ENCODE measurements around the gene LCN15.

LCN15 gene

GRCh38 chr9:136779808-136780207 is 15.5 kb upstream of the LCN15 start:
- H3K36me3 ChIP-seq (ENCODE audit: low read length), result no peaks in the 10 kb centered on the region
- no peaks in the 10 kb centered on the region for H3K9me2 ChIP-seq (replicated peaks; ENCODE audit: insufficient read depth, low read length)
- no peaks in the 10 kb centered on the region for H3K27me3 ChIP-seq (ENCODE audit: low read length)
- no peaks in the 10 kb centered on the region for H3K9me3 ChIP-seq (ENCODE audit: insufficient read depth, low read length)
- no peak overlapping the region for H3K9ac ChIP-seq (ENCODE audit: low read length)
- H4K20me1 ChIP-seq (ENCODE audit: low read depth, low read length), result no peaks in the 10 kb centered on the region
- H3K4me3 ChIP-seq (ENCODE audit: insufficient read depth, low read length, poor library complexity, severe bottlenecking), result no peak overlapping the region
- no peaks in the 10 kb centered on the region for H3F3A ChIP-seq (ENCODE audit: insufficient read depth)
- no peak overlapping the region for H3K27ac ChIP-seq (ENCODE audit: low read depth, low read length)
- H2AFZ ChIP-seq (ENCODE audit: low read depth, low read length, severe bottlenecking), result no peak overlapping the region
- TF ChIP-seq CTCF (IDR thresholded peaks at IDR 0.05; ENCODE audit: insufficient read depth, low read length, poor library complexity, severe bottlenecking) (no peak), EZH2phosphoT487 (conservative IDR thresholded peaks at IDR 0.05; ENCODE audit: low read length) (no peak)
- no peaks in the 10 kb centered on the region for H3K79me2 ChIP-seq (ENCODE audit: insufficient read depth, low read length)
- H3K4me2 ChIP-seq (ENCODE audit: low read depth, low read length, poor library complexity, severe bottlenecking), result no peak overlapping the region

- Histone ChIP-seq H3F3A (ENCODE audit: insufficient read depth) (no peaks in the 10 kb centered on the region), H3K27ac (ENCODE audit: low read depth, low read length) (no peak overlapping the region), H3K9ac (ENCODE audit: low read length) (no peak overlapping the region), H2AFZ (ENCODE audit: low read depth, low read length, severe bottlenecking) (no peak overlapping the region), H4K20me1 (ENCODE audit: low read depth, low read length) (no peaks in the 10 kb centered on the region), H3K9me2 (replicated peaks; ENCODE audit: insufficient read depth, low read length) (no peaks in the 10 kb centered on the region), H3K4me3 (ENCODE audit: insufficient read depth, low read length, poor library complexity, severe bottlenecking) (no peak overlapping the region), H3K27me3 (ENCODE audit: low read length) (no peaks in the 10 kb centered on the region), H3K4me2 (ENCODE audit: low read depth, low read length, poor library complexity, severe bottlenecking) (no peak overlapping the region), H3K9me3 (ENCODE audit: insufficient read depth, low read length) (peaks cover 5% of the 10 kb centered on the region; the same call in 1 of the 2 replicates), H3K79me2 (ENCODE audit: insufficient read depth, low read length) (no peaks in the 10 kb centered on the region), H3K36me3 (ENCODE audit: low read length) (no peaks in the 10 kb centered on the region)
- TF ChIP-seq EZH2phosphoT487 (conservative IDR thresholded peaks at IDR 0.05; ENCODE audit: low read length) (no peak), CTCF (IDR thresholded peaks at IDR 0.05; ENCODE audit: insufficient read depth, low read length, poor library complexity, severe bottlenecking) (no peak)
These were observed 13.0 kb upstream of the LCN15 start for GRCh38 chr9:136777359-136777758.

- Histone ChIP-seq H3K36me3 (ENCODE audit: low read length) (no peaks in the 10 kb centered on the region), H3F3A (ENCODE audit: insufficient read depth) (no peaks in the 10 kb centered on the region), H3K9ac (ENCODE audit: low read length) (no peak overlapping the region), H3K4me2 (ENCODE audit: low read depth, low read length, poor library complexity, severe bottlenecking) (no peak overlapping the region), H3K27ac (ENCODE audit: low read depth, low read length) (no peak overlapping the region), H2AFZ (ENCODE audit: low read depth, low read length, severe bottlenecking) (no peak overlapping the region), H3K9me2 (replicated peaks; ENCODE audit: insufficient read depth, low read length) (no peaks in the 10 kb centered on the region), H3K9me3 (ENCODE audit: insufficient read depth, low read length) (peaks cover 5% of the 10 kb centered on the region; the same call in 1 of the 2 replicates), H3K79me2 (ENCODE audit: insufficient read depth, low read length) (no peaks in the 10 kb centered on the region), H3K27me3 (ENCODE audit: low read length) (no peaks in the 10 kb centered on the region), H3K4me3 (ENCODE audit: insufficient read depth, low read length, poor library complexity, severe bottlenecking) (no peak overlapping the region), H4K20me1 (ENCODE audit: low read depth, low read length) (no peaks in the 10 kb centered on the region)
- TF ChIP-seq CTCF (IDR thresholded peaks at IDR 0.05; ENCODE audit: insufficient read depth, low read length, poor library complexity, severe bottlenecking), result no peak
- no peak for TF ChIP-seq EZH2phosphoT487 (conservative IDR thresholded peaks at IDR 0.05; ENCODE audit: low read length)
These were observed 12.6 kb upstream of the LCN15 start for GRCh38 chr9:136776947-136777346.
